Sigmoid colon (tissue), 7 donors: ENCODE measurements around the gene TMOD3. TPM values are rescaled to one million over a fixed set of nuclear protein-coding genes. Genes with fewer than 3 reads are reported as not detected.

Experiments
- polyA plus RNA-seq, 3 donors: library from polyadenylated mRNA; stranded (reverse); fragments of 200-250 nt; gene quantifications; one replicate each; pipeline ENCODE4 v1.2.3, GENCODE V29; 2013
- small RNA-seq, 3 donors: library from RNA; depleted of rRNA; stranded (forward); fragments of <200 nt; gene quantifications; one replicate each; pipeline ENCODE3, GENCODE V24; 2016
- total RNA-seq, 4 donors: library from RNA; depleted of rRNA; stranded (reverse); fragments of >200 nt; gene quantifications; one replicate each; pipeline ENCODE4 v1.1.0, GENCODE V29; 2016
- donor health status: healthy with polysubstance abuse.
- donor health status: Bipolar disorder and iron deficiency.
- donor health status: healthy.

Gene TMOD3
- total and polyA plus RNA-seq, 7 donors = 10.7 to 23.1 (median 15.3) TPM

Small RNA genes within 50 kb of the gene (small RNA-seq; reads per million reads assigned to genes)
- gene AC090971.5 (0 reads per million in 3 donors), gene RF00017 (0 reads per million in 3 donors), gene RF00019 (0 reads per million in 3 donors), gene RNU6-90P (0 reads per million in 3 donors)

Other genes starting within 250 kb of the TMOD3 start
- 10 to 100 TPM; 34.6 to 64.5 (median 50.5) TPM for gene DMXL2, start 206.9 kb upstream of the TMOD3 start, total RNA-seq
- 10 to 100 TPM in 2 of 3 donors, 1 to 10 TPM in 1; 5.5 to 24.9 (median 14.4) TPM for gene DMXL2, start 206.9 kb upstream of the TMOD3 start, polyA plus RNA-seq
- gene SCG3, start 148.2 kb upstream of the TMOD3 start, total RNA-seq = 1 to 10 TPM; 1.1 to 2.1 (median 1.9) TPM
- gene SCG3, start 148.2 kb upstream of the TMOD3 start, polyA plus RNA-seq = 1 to 10 TPM in 1 of 3 donors, under 1 TPM in 2; under 0.01 to 1.2 (median 0.23) TPM
- gene LYSMD2, start 92.0 kb upstream of the TMOD3 start, total RNA-seq = 10 to 100 TPM; 15.3 to 28.5 (median 20.3) TPM
- gene LYSMD2, start 92.0 kb upstream of the TMOD3 start, polyA plus RNA-seq = 10 to 100 TPM in 1 of 3 donors, 1 to 10 TPM in 2; 6.7 to 15.8 (median 8.4) TPM
- gene TMOD2, start 78.1 kb upstream of the TMOD3 start, total RNA-seq = 10 to 100 TPM; 18.1 to 32.5 (median 22.7) TPM
- 1 to 10 TPM; 1.4 to 4.8 (median 2.7) TPM for gene TMOD2, start 78.1 kb upstream of the TMOD3 start, polyA plus RNA-seq
- 10 to 100 TPM in 3 of 4 donors, 1 to 10 TPM in 1; 7.4 to 15.3 (median 13.0) TPM for gene LEO1, start 142.1 kb downstream of the TMOD3 start, total RNA-seq
- 10 to 100 TPM; 17.4 to 40.0 (median 25.5) TPM for gene LEO1, start 142.1 kb downstream of the TMOD3 start, polyA plus RNA-seq
- 10 to 100 TPM; 17.3 to 24.1 (median 20.1) TPM for gene MAPK6, start 189.6 kb downstream of the TMOD3 start, total RNA-seq
- 10 to 100 TPM; 25.8 to 82.1 (median 35.4) TPM for gene MAPK6, start 189.6 kb downstream of the TMOD3 start, polyA plus RNA-seq